NCI-H2196 treated with DMSO at 0.1 percent for 48 hours (cell line): Measurements from ENCODE around the gene WARS2.

ENCODE experiments used
- DNase-seq: peaks from one replicate; lab custom pipeline; 2025; ENCODE audit not compliant: unreplicated experiment; lab: John Stamatoyannopoulos, UW

Gene WARS2

GRCh38 chr1:119086830-119087229 lies 53.6 kb downstream of the WARS2 start:
- DNase-seq, result no peak

GRCh38 chr1:119084798-119085197 lies 55.7 kb downstream of the WARS2 start:
- no peak for DNase-seq

GRCh38 chr1:119083980-119084379 lies 56.5 kb downstream of the WARS2 start:
- no peak for DNase-seq

- no peak for DNase-seq
These were observed 57.0 kb downstream of the WARS2 start for GRCh38 chr1:119083479-119083878.

GRCh38 chr1:119081700-119082099 lies 58.8 kb downstream of the WARS2 start:
- no peak for DNase-seq

GRCh38 chr1:119081267-119081666 lies 59.2 kb downstream of the WARS2 start:
- no peak for DNase-seq

- no peak for DNase-seq
These were observed 59.9 kb downstream of the WARS2 start for GRCh38 chr1:119080586-119080985.

GRCh38 chr1:119079881-119080280 lies 60.6 kb downstream of the WARS2 start:
- DNase-seq, result no peak

GRCh38 chr1:119075614-119076013 lies 64.8 kb downstream of the WARS2 start:
- no peak for DNase-seq

GRCh38 chr1:119071321-119071720 lies 69.1 kb downstream of the WARS2 start:
- DNase-seq, result no peak

GRCh38 chr1:119069682-119070081 lies 70.8 kb downstream of the WARS2 start:
- no peak for DNase-seq

GRCh38 chr1:119068427-119068826 lies 72.0 kb downstream of the WARS2 start:
- DNase-seq, result no peak

- no peak for DNase-seq
These were observed 78.8 kb downstream of the WARS2 start for GRCh38 chr1:119061700-119062099.

GRCh38 chr1:119055568-119055967 lies 84.9 kb downstream of the WARS2 start:
- DNase-seq, result no peak

- no peak for DNase-seq
These were observed 86.5 kb downstream of the WARS2 start for GRCh38 chr1:119053917-119054316.

GRCh38 chr1:119052267-119052666 lies 88.2 kb downstream of the WARS2 start:
- no peak for DNase-seq

- DNase-seq, result no peak
These were observed 91.6 kb downstream of the WARS2 start for GRCh38 chr1:119048624-119049404.

GRCh38 chr1:119046785-119047438 lies 93.5 kb downstream of the WARS2 start:
- no peak for DNase-seq

- DNase-seq, result no peak
These were observed 94.0 kb downstream of the WARS2 start for GRCh38 chr1:119046429-119046784.

- no peak for DNase-seq
These were observed 95.2 kb downstream of the WARS2 start for GRCh38 chr1:119045096-119045746.

- no peak for DNase-seq
These were observed 99.5 kb downstream of the WARS2 start for GRCh38 chr1:119040906-119041305.

GRCh38 chr1:119040489-119040888 lies 100.0 kb downstream of the WARS2 start:
- no peak for DNase-seq
